ENCODE data around the gene HSD17B12. TPM values are rescaled to one million over a fixed set of nuclear protein-coding genes. Genes with fewer than 3 reads are reported as not detected.

Gene HSD17B12
- total and polyA plus RNA-seq, 2 of the 13 experiments (the other 11 are each of a cell fraction or from before 2014, with no cell fraction given), result 50.3 to 117 TPM

DNA sequence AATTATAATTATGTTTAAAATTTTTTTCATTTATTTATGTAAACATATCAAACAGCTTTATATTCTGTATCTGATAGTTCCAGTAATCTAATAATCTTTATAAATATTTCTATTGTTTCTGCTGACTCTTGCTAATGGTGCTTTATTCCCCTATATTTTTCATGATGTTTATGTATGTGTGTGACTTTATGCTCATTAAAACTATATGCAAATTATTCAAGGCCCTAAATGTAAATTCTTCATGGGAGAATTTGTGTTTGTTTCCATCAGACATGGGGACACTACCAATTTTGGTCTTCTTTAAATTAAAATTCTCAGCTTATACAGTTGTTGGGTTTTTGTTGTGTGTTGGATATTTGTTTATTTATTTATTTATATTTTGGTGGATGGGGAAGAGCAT, 186.4 kb downstream of the HSD17B12 start:
- H3K27ac ChIP-seq (ENCODE audit: extremely low read length, insufficient read depth, low read length), result no peak overlapping the region
- in situ Hi-C loops (cut with HindIII; ENCODE audit: extremely low pct_ligation_motif_present, low pct_unique_long_range_greater_than_20kb), result no loop called here
- no peak overlapping the region for H3K4me2 ChIP-seq (ENCODE audit: low read depth, low read length)
- ATAC-seq (no peak), DNase-seq (ENCODE audit: low spot score) (no peak), FAIRE-seq (no peak)
- no peak overlapping the region for H3K4me3 ChIP-seq (replicated peaks in 1 of 3; ENCODE audit: insufficient read depth in 1 of 3, low read depth in 2 of 3, low read length in 3 of 3)
- intact Hi-C loops (cut with micrococcal nuclease; ENCODE audit: unreplicated experiment), result no loop called here
- ChIA-PET POLR2A (no interaction called here), CTCF (ENCODE audit: low intra/inter-chr PET ratio, low total read pairs) (no interaction called here)
- H3K9ac ChIP-seq (ENCODE audit: insufficient read depth, low read depth, low read length), result no peak overlapping the region
- H4K20me1 ChIP-seq (ENCODE audit: insufficient read depth, low read length), result no peaks in the 10 kb centered on the region
- H2AFZ ChIP-seq (ENCODE audit: low read length), result no peak overlapping the region
- no peaks in the 10 kb centered on the region for H3K9me3 ChIP-seq (ENCODE audit: low read length)
- H3K4me1 ChIP-seq (ENCODE audit: insufficient read depth, low read length), result no peaks in the 10 kb centered on the region
- no peaks in the 10 kb centered on the region for H3K36me3 ChIP-seq (replicated peaks in 1 of 2; ENCODE audit: control insufficient read depth in 1 of 2, insufficient read depth in 2 of 2, low read length in 2 of 2)
- H3K27me3 ChIP-seq (ENCODE audit: control insufficient read depth in 1 of 2, insufficient read depth in 2 of 2, low read length in 2 of 2), result no peaks in the 10 kb centered on the region
- TF ChIP-seq TP53 (CRISPR knock-in tag; conservative IDR thresholded peaks at IDR 0.05) (no peak), ARNT (IDR thresholded peaks at IDR 0.05) (no peak), SRSF1 (optimal IDR thresholded peaks at IDR 0.05; ENCODE audit: low read depth, low read length) (no peak), GABPA (IDR thresholded peaks at IDR 0.05; ENCODE audit: low read depth, low read length) (no peak), GABPA (CRISPR knock-in tag; IDR thresholded peaks at IDR 0.05; ENCODE audit: low read depth) (no peak), ZNF792 (CRISPR knock-in tag; IDR thresholded peaks at IDR 0.05) (no peak)
- TF ChIP-seq, protein P1, sequence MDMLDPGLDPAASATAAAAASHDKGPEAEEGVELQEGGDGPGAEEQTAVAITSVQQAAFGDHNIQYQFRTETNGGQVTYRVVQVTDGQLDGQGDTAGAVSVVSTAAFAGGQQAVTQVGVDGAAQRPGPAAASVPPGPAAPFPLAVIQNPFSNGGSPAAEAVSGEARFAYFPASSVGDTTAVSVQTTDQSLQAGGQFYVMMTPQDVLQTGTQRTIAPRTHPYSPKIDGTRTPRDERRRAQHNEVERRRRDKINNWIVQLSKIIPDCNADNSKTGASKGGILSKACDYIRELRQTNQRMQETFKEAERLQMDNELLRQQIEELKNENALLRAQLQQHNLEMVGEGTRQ (IDR thresholded peaks at IDR 0.05; ENCODE audit: low read depth, low read length), result no peak
- TF ChIP-seq, protein P1 (CRISPR knock-in tag; IDR thresholded peaks at IDR 0.05; ENCODE audit: borderline replicate concordance), result no peak
- TF ChIP-seq, protein P2, sequence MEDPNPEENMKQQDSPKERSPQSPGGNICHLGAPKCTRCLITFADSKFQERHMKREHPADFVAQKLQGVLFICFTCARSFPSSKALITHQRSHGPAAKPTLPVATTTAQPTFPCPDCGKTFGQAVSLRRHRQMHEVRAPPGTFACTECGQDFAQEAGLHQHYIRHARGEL (CRISPR knock-in tag; IDR thresholded peaks at IDR 0.05), result no peak
- TF ChIP-seq, protein P3, sequence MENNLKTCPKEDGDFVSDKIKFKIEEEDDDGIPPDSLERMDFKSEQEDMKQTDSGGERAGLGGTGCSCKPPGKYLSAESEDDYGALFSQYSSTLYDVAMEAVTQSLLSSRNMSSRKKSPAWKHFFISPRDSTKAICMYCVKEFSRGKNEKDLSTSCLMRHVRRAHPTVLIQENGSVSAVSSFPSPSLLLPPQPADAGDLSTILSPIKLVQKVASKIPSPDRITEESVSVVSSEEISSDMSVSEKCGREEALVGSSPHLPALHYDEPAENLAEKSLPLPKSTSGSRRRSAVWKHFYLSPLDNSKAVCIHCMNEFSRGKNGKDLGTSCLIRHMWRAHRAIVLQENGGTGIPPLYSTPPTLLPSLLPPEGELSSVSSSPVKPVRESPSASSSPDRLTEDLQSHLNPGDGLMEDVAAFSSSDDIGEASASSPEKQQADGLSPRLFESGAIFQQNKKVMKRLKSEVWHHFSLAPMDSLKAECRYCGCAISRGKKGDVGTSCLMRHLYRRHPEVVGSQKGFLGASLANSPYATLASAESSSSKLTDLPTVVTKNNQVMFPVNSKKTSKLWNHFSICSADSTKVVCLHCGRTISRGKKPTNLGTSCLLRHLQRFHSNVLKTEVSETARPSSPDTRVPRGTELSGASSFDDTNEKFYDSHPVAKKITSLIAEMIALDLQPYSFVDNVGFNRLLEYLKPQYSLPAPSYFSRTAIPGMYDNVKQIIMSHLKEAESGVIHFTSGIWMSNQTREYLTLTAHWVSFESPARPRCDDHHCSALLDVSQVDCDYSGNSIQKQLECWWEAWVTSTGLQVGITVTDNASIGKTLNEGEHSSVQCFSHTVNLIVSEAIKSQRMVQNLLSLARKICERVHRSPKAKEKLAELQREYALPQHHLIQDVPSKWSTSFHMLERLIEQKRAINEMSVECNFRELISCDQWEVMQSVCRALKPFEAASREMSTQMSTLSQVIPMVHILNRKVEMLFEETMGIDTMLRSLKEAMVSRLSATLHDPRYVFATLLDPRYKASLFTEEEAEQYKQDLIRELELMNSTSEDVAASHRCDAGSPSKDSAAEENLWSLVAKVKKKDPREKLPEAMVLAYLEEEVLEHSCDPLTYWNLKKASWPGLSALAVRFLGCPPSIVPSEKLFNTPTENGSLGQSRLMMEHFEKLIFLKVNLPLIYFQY (CRISPR knock-in tag; IDR thresholded peaks at IDR 0.05; ENCODE audit: borderline replicate concordance), result no peak
- TF ChIP-seq, protein P4, sequence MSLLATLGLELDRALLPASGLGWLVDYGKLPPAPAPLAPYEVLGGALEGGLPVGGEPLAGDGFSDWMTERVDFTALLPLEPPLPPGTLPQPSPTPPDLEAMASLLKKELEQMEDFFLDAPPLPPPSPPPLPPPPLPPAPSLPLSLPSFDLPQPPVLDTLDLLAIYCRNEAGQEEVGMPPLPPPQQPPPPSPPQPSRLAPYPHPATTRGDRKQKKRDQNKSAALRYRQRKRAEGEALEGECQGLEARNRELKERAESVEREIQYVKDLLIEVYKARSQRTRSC (CRISPR knock-in tag; IDR thresholded peaks at IDR 0.05; ENCODE audit: low read depth), result no peak
- BruUV-seq (replicated peaks), result no TSS peak
- H3K79me2 ChIP-seq (ENCODE audit: insufficient read depth, low read length), result no peaks in the 10 kb centered on the region
